Hair follicle dermal papilla cell (primary cell): ENCODE measurements around the gene ZMYND8. TPM values are rescaled to one million over a fixed set of nuclear protein-coding genes. Genes with fewer than 3 reads are reported as not detected.

Experiments used
- small RNA-seq: library from RNA; depleted of rRNA; stranded (forward); fragments of <200 nt; gene quantifications from one replicate; pipeline ENCODE3, GENCODE V24; 2012
- total RNA-seq: library from RNA; depleted of rRNA; stranded (reverse); fragments of >200 nt; gene quantifications from 2 replicates; pipeline ENCODE4 v1.2.3, GENCODE V29; 2012

The ZMYND8 gene
- total RNA-seq, result 19.3 and 19.8 TPM in 2 replicates

DNA sequence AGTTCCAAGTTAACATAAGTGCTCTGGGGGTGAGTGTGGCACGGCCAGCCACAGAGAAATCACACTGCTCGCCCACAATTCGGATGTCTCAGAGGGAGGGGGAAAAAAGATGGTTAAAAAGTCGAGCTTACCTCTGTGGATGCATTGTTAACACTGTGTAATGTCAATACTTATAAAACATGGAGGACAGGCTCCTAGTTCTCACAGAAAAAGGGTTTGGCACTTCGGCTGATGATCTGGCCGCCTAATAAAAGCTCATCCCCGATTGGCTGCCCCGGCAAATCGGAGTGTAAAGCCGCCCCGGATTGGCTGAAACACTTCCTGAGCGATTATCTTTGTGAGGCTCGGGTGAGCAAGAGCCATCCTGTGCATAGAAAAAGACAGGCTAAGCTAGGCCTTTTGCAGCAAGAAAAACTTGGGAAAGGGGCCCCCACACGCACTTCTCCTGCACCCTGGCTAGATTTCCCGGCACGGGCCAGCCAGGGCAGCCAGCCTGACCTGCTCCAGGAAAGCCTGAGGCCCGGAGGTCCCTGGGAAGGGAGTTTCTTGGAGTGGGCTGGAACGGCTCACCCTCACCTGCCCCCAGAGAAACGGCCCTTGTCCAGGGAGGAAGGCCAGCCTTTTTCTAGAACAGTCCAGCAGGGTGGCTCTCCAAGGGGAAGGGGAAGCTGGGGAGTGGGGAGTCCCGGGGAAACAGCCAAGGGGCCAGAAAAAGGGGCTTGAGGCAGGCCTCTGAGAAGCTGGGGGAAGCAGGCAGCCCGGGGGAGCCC lies at the start of gene ZMYND8:
ZMYND8 (minus strand) TSS at position 174 of the 770 bp plus-strand sequence; CDS start at position 145, 29 bp downstream.

Small RNAs within 50 kb of the gene (small RNA-seq; reads per million reads assigned to genes)
- not detected for gene MIR3616

Other genes with a start within 250 kb of the ZMYND8 start
- gene NCOA3, start 145.2 kb upstream of the ZMYND8 start, total RNA-seq, result 94.0 and 99.5 TPM in 2 replicates